ENCODE data around the gene PCGF2. TPM values are rescaled to one million over a fixed set of nuclear protein-coding genes. Genes with fewer than 3 reads are reported as not detected.

PCGF2 gene
- total RNA-seq, 2 experiments from 2014 or later = 12.8 to 47.3 TPM

GRCh38 chr17:38766341-38766740 is 18.2 kb upstream of the PCGF2 start:
- Histone ChIP-seq H3K27ac (ENCODE audit: low read depth, low read length, poor library complexity, severe bottlenecking) (no peak overlapping the region), H3K9me3 (ENCODE audit: low read length) (no peaks in the 10 kb centered on the region), H3K4me1 (ENCODE audit: insufficient read depth, low read length, poor library complexity, severe bottlenecking) (no peaks in the 10 kb centered on the region), H3K4me2 (ENCODE audit: low read length) (no peak overlapping the region), H3K9me2 (ENCODE audit: insufficient read depth, low read length) (no peaks in the 10 kb centered on the region), H3K79me2 (ENCODE audit: insufficient read depth, low read depth, low read length) (no peaks in the 10 kb centered on the region), H3K36me3 (ENCODE audit: insufficient read depth, low read length) (peaks cover 89% of the 10 kb centered on the region), H2AFZ (ENCODE audit: low read length) (no peak overlapping the region), H4K20me1 (ENCODE audit: insufficient read depth, low read length) (no peaks in the 10 kb centered on the region), H3K4me3 (ENCODE audit: low read depth, low read length, poor library complexity, severe bottlenecking) (no peak overlapping the region)
- ChIA-PET CTCF (ENCODE audit: unreplicated experiment) (no interaction called here), POLR2A (no interaction called here)
- BruUV-seq (replicated peaks) = no TSS peak
- DNase-seq (ENCODE audit: low spot score) = no peak
- TF ChIP-seq EZH2phosphoT487 (IDR thresholded peaks at IDR 0.05; ENCODE audit: borderline replicate concordance, low read depth, low read length) = no peak
- no peak for TF ChIP-seq CTCF (conservative IDR thresholded peaks at IDR 0.05; ENCODE audit: low read length)
- intact Hi-C loops (cut with micrococcal nuclease; ENCODE audit: unreplicated experiment) = no loop called here

- Histone ChIP-seq H2AFZ (ENCODE audit: low read length) (no peak overlapping the region), H3K4me3 (ENCODE audit: low read depth, low read length, poor library complexity, severe bottlenecking) (no peak overlapping the region), H3K79me2 (ENCODE audit: insufficient read depth, low read depth, low read length) (no peaks in the 10 kb centered on the region), H3K27ac (ENCODE audit: low read depth, low read length, poor library complexity, severe bottlenecking) (no peak overlapping the region), H3K36me3 (ENCODE audit: insufficient read depth, low read length) (peaks cover 93% of the 10 kb centered on the region), H3K9me3 (ENCODE audit: low read length) (no peaks in the 10 kb centered on the region), H3K4me1 (ENCODE audit: insufficient read depth, low read length, poor library complexity, severe bottlenecking) (no peaks in the 10 kb centered on the region), H3K4me2 (ENCODE audit: low read length) (no peak overlapping the region), H3K9me2 (ENCODE audit: insufficient read depth, low read length) (no peaks in the 10 kb centered on the region), H4K20me1 (ENCODE audit: insufficient read depth, low read length) (no peaks in the 10 kb centered on the region)
- DNase-seq (ENCODE audit: low spot score) = no peak
- CTCF ChIA-PET (ENCODE audit: unreplicated experiment) = interaction anchor here (0.6 kb wide), 1 partner anchor 69 kb away, joined by 3 read pairs; no protein-coding TSS in a partner anchor
- BruUV-seq (replicated peaks) = no TSS peak
- POLR2A ChIA-PET = no interaction called here
- intact Hi-C loops (cut with micrococcal nuclease; ENCODE audit: unreplicated experiment) = no loop called here
- TF ChIP-seq CTCF (conservative IDR thresholded peaks at IDR 0.05; ENCODE audit: low read length) (no peak), EZH2phosphoT487 (IDR thresholded peaks at IDR 0.05; ENCODE audit: borderline replicate concordance, low read depth, low read length) (no peak)
Measured at GRCh38 chr17:38762231-38762630, 14.1 kb upstream of the PCGF2 start.

- TF ChIP-seq EZH2phosphoT487 (IDR thresholded peaks at IDR 0.05; ENCODE audit: borderline replicate concordance, low read depth, low read length) (no peak), CTCF (conservative IDR thresholded peaks at IDR 0.05; ENCODE audit: low read length) (peak; percentile 75)
- Histone ChIP-seq H3K36me3 (ENCODE audit: insufficient read depth, low read length) (peaks cover 93% of the 10 kb centered on the region), H4K20me1 (ENCODE audit: insufficient read depth, low read length) (no peaks in the 10 kb centered on the region), H3K27ac (ENCODE audit: low read depth, low read length, poor library complexity, severe bottlenecking) (no peak overlapping the region), H3K9me2 (ENCODE audit: insufficient read depth, low read length) (no peaks in the 10 kb centered on the region), H3K79me2 (ENCODE audit: insufficient read depth, low read depth, low read length) (no peaks in the 10 kb centered on the region), H3K4me2 (ENCODE audit: low read length) (no peak overlapping the region), H2AFZ (ENCODE audit: low read length) (no peak overlapping the region), H3K9me3 (ENCODE audit: low read length) (no peaks in the 10 kb centered on the region), H3K4me1 (ENCODE audit: insufficient read depth, low read length, poor library complexity, severe bottlenecking) (no peaks in the 10 kb centered on the region), H3K4me3 (ENCODE audit: low read depth, low read length, poor library complexity, severe bottlenecking) (no peak overlapping the region)
- POLR2A ChIA-PET = interaction anchor here (0.6 to 0.7 kb wide), 3 partner anchors 26 to 55 kb away, joined by 3 to 4 read pairs (median 4); no protein-coding TSS in a partner anchor
- CTCF ChIA-PET (ENCODE audit: unreplicated experiment) = no interaction called here
- peak; percentile 55 for DNase-seq (ENCODE audit: low spot score)
- no TSS peak for BruUV-seq (replicated peaks)
- intact Hi-C loops (cut with micrococcal nuclease; ENCODE audit: unreplicated experiment) = no loop called here
Measured at GRCh38 chr17:38761612-38762011, 13.5 kb upstream of the PCGF2 start.
